Measurements from ENCODE around the gene BLOC1S1. TPM values are rescaled to one million over a fixed set of nuclear protein-coding genes. Genes with fewer than 3 reads are reported as not detected.

Gene BLOC1S1
- total RNA-seq, 1 experiment from 2014 or later: 83.4 TPM

DNA sequence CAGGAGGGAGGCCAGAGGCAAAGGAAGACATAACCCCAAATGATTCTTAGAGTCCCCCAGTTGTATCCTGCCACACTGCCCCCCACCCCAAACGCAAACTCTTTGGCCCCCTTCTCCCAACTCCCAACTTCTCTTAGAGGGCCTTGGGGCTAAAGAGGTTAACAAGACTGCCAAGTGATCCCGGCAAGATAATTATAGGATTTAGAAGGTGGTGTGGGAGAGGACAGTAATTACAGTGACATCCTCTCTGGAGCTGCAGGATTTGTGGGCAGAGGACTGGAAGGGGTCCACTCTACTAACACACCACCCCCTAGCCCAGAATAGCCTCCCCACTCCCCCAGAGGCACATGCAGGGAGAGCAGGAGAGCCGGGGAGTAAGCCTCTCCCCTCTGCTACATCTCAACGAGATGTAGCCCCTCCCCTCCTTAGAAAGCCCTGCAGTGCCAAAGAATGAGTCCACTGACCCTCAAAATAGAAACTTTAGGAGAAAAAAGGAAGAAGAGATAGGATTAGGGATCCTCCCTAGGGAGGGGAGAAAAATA, 21.8 kb downstream of the BLOC1S1 start:
- Histone ChIP-seq H4K20me1 (ENCODE audit: insufficient read depth, low read depth, low read length) (no peaks in the 10 kb centered on the region), H3K27ac (ENCODE audit: low read length) (peak overlapping the region; percentile 86), H3K9ac (ENCODE audit: low read length) (peak overlapping the region; percentile 78), H3K4me2 (ENCODE audit: low read depth, low read length, poor library complexity, severe bottlenecking) (peak overlapping the region; percentile 99), H2AFZ (ENCODE audit: low read length) (peak overlapping the region; percentile 97), H3K4me1 (ENCODE audit: low read length) (peaks cover 27% of the 10 kb centered on the region), H3K27me3 (ENCODE audit: low read length) (no peaks in the 10 kb centered on the region), H3K4me3 (ENCODE audit: low read length) (peak overlapping the region; percentile 85), H3K9me3 (ENCODE audit: low read length) (no peaks in the 10 kb centered on the region), H3K79me2 (ENCODE audit: low read length) (no peaks in the 10 kb centered on the region), H3K36me3 (ENCODE audit: insufficient read depth, low read length) (no peaks in the 10 kb centered on the region), H3K9me2 (replicated peaks; ENCODE audit: insufficient read depth, low read length) (no peaks in the 10 kb centered on the region)
- DNase-seq: no peak

DNA sequence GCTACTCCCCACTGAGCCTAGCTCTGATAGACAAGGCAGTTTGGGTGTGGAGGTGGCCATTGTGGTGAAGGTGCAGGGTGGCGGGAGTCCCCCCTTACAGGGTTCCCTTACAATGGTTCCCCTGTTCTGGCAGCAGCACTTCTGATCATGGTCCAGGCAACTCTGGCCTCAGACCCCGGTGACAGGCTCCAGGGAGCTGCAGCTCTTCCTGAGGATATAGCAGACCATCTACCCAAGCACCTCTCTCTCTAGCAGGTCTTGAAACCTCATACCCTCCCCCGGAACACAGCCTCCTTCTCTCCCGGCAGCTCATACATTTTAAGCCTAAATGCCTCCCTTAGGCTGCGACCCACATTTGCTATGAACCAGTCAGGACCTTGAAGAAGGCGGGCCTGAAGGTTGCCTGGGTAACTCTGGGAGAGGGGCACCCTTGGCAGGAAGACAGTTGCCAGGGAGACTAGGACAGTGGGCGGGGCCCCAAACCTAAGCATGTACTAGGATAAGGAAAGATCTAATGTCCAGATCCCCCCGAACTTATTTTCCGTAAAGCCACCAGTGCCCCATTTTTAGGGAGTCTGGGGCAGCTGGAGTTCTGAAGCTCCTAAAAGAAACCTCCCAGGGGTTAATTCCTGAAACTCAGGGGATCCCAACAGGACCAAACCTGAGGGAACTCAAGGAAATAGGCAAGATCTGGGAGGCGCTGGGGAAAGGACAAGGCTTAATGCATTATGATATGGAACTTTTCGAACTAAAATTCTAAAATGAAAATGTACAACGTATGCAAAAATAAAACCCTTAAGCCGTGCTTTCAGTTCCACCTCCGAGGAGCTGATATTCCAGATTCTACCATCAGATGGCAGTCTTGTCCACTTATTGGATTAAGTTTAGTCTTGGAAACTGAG, 22.5 kb downstream of the BLOC1S1 start:
- Histone ChIP-seq H3K27me3 (ENCODE audit: low read length) (no peaks in the 10 kb centered on the region), H3K4me3 (ENCODE audit: low read length) (peak overlapping the region; percentile 85), H3K4me2 (ENCODE audit: low read depth, low read length, poor library complexity, severe bottlenecking) (peak overlapping the region; percentile 99), H4K20me1 (ENCODE audit: insufficient read depth, low read depth, low read length) (no peaks in the 10 kb centered on the region), H3K79me2 (ENCODE audit: low read length) (no peaks in the 10 kb centered on the region), H3K9ac (ENCODE audit: low read length) (peak overlapping the region; percentile 78), H3K9me3 (ENCODE audit: low read length) (no peaks in the 10 kb centered on the region), H3K27ac (ENCODE audit: low read length) (peak overlapping the region; percentile 86), H3K4me1 (ENCODE audit: low read length) (peaks cover 23% of the 10 kb centered on the region), H3K36me3 (ENCODE audit: insufficient read depth, low read length) (no peaks in the 10 kb centered on the region), H3K9me2 (replicated peaks; ENCODE audit: insufficient read depth, low read length) (no peaks in the 10 kb centered on the region), H2AFZ (ENCODE audit: low read length) (peak overlapping the region; percentile 97)
- DNase-seq: peak; percentile 98

DNA sequence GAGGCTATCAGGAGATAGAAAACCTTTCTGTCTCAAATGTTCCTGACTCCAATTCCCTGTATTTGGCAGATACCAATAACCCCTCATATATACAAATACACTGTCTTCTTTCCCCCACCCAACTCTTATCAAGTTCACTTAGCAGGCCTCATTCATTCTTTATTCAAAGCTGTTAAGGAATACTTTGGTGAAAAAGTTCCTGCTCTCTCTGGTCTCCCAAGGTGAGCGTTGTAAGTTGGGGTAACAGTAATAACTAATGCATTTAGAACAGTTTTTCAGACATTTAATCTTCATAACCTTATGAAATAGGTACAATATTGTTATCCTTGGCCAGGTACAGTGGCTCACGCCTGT, 23.2 kb downstream of the BLOC1S1 start:
- peak overlapping the region; percentile 99 for H3K4me2 ChIP-seq (ENCODE audit: low read depth, low read length, poor library complexity, severe bottlenecking)
- DNase-seq: no peak
- H3K27me3 ChIP-seq (ENCODE audit: low read length): no peaks in the 10 kb centered on the region
- peaks cover 1% of the 10 kb centered on the region for H4K20me1 ChIP-seq (ENCODE audit: insufficient read depth, low read depth, low read length)
- H3K9me2 ChIP-seq (replicated peaks; ENCODE audit: insufficient read depth, low read length): no peaks in the 10 kb centered on the region
- H3K9ac ChIP-seq (ENCODE audit: low read length): no peak overlapping the region
- H3K36me3 ChIP-seq (ENCODE audit: insufficient read depth, low read length): no peaks in the 10 kb centered on the region
- no peak overlapping the region for H3K27ac ChIP-seq (ENCODE audit: low read length)
- peak overlapping the region; percentile 85 for H3K4me3 ChIP-seq (ENCODE audit: low read length)
- no peaks in the 10 kb centered on the region for H3K9me3 ChIP-seq (ENCODE audit: low read length)
- peaks cover 1% of the 10 kb centered on the region for H3K79me2 ChIP-seq (ENCODE audit: low read length)
- peaks cover 28% of the 10 kb centered on the region for H3K4me1 ChIP-seq (ENCODE audit: low read length)
- no peak overlapping the region for H2AFZ ChIP-seq (ENCODE audit: low read length)

DNA sequence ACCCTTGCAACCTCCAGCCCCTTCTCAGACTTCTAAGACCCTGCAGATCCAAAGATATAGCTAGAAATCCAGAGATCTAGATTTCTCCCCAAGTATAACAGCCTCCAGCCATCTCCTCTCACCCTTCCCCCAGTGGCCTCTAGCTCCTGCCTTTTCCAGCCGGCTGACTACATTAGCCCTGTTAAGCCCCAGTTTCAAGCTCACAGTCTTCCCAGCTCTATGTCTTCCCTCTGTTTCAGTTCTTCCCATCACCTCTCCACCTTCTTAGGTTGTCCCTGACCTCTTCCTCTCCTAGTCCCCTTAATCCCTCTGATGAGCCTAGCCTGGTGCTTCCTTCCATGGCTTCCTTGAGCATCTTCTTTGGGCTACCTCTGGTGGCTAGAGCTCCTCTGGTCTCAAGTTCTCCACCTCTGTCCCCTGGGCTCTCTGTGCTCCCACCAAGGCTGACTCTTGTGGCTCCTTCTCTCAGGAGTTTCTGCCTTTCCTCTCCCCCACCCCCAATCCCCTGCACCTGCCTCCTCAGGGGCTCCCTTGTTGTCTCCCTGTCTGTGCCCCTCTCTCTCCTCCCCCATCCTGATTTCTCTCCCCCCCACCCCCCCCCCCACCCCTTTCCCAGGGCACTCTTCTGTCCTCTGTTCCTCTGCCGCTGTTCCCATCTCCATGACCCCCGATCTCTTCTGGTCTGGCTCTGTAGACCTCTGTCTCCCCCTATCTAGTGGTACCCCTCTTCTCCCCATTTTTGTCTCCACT, 26.3 kb downstream of the BLOC1S1 start:
- no peak overlapping the region for H3K27ac ChIP-seq (ENCODE audit: low read length)

DNA sequence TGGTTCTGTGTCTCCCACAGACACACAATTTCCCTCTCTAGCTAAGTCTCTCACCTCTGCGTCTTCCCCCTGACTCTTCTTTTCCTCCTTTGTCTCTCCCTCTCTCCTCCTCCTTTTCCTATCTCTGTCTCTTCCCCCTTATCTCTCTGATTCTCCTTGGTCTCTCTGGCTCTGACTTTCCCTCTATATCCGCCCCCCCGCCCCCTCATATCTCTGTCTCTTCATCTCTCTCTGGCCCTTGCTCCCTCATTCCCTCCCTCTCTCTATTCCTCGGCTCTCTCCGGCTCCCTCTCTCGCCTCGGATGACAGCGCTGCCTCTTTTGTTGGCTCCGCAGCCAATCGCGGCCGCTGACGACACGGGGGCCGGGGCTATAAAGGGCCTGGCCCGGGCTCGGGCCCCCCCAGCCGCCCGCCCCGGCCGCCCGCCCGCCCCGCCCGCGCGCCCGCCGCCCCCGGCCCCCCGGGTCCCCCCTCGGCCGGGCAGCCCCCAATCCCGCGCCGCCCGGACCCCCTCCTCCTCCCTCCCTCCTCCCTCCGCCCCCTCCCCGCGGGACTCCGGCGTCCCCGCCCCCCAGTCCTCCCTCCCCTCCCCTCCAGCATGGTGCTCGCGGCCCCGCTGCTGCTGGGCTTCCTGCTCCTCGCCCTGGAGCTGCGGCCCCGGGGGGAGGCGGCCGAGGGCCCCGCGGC, 27.0 kb downstream of the BLOC1S1 start, which contains the start of gene GDF11:
Gene GDF11 (plus strand): TSS at position 404 of the 687 bp plus-strand sequence. CDS start 195 bp downstream, at position 599.
- peak; percentile 88 for DNase-seq
- H3K4me1 ChIP-seq (ENCODE audit: low read length): peaks cover 56% of the 10 kb centered on the region
- no peaks in the 10 kb centered on the region for H3K27me3 ChIP-seq (ENCODE audit: low read length)
- no peaks in the 10 kb centered on the region for H3K36me3 ChIP-seq (ENCODE audit: insufficient read depth, low read length)
- no peak within 1 kb of the TSS for H3K27ac ChIP-seq (ENCODE audit: low read length)
- H3K9ac ChIP-seq (ENCODE audit: low read length): peak within 1 kb of the TSS; percentile 77
- no peaks in the 10 kb centered on the region for H3K9me3 ChIP-seq (ENCODE audit: low read length)
- H3K79me2 ChIP-seq (ENCODE audit: low read length): peaks cover 9% of the 10 kb centered on the region
- peak within 1 kb of the TSS; percentile 98 for H3K4me2 ChIP-seq (ENCODE audit: low read depth, low read length, poor library complexity, severe bottlenecking)
- no peaks in the 10 kb centered on the region for H3K9me2 ChIP-seq (replicated peaks; ENCODE audit: insufficient read depth, low read length)
- peak within 1 kb of the TSS; percentile 54; the same call in 1 of the 2 replicates for H2AFZ ChIP-seq (ENCODE audit: low read length)
- H4K20me1 ChIP-seq (ENCODE audit: insufficient read depth, low read depth, low read length): peaks cover 14% of the 10 kb centered on the region
- peak within 1 kb of the TSS; percentile 86 for H3K4me3 ChIP-seq (ENCODE audit: low read length)

More for the DNA sequence above, 26.3 kb downstream of the BLOC1S1 start:
- Histone ChIP-seq H3K36me3 (ENCODE audit: insufficient read depth, low read length) (no peaks in the 10 kb centered on the region), H3K27me3 (ENCODE audit: low read length) (no peaks in the 10 kb centered on the region), H3K9me2 (replicated peaks; ENCODE audit: insufficient read depth, low read length) (no peaks in the 10 kb centered on the region), H3K4me3 (ENCODE audit: low read length) (peak overlapping the region; percentile 63; the same call in 1 of the 2 replicates), H3K79me2 (ENCODE audit: low read length) (peaks cover 9% of the 10 kb centered on the region), H2AFZ (ENCODE audit: low read length) (peak overlapping the region; percentile 54; the same call in 1 of the 2 replicates), H3K9ac (ENCODE audit: low read length) (peak overlapping the region; percentile 65), H3K9me3 (ENCODE audit: low read length) (no peaks in the 10 kb centered on the region), H4K20me1 (ENCODE audit: insufficient read depth, low read depth, low read length) (peaks cover 14% of the 10 kb centered on the region), H3K4me2 (ENCODE audit: low read depth, low read length, poor library complexity, severe bottlenecking) (peak overlapping the region; percentile 81), H3K4me1 (ENCODE audit: low read length) (peaks cover 56% of the 10 kb centered on the region)
- no peak for DNase-seq

DNA sequence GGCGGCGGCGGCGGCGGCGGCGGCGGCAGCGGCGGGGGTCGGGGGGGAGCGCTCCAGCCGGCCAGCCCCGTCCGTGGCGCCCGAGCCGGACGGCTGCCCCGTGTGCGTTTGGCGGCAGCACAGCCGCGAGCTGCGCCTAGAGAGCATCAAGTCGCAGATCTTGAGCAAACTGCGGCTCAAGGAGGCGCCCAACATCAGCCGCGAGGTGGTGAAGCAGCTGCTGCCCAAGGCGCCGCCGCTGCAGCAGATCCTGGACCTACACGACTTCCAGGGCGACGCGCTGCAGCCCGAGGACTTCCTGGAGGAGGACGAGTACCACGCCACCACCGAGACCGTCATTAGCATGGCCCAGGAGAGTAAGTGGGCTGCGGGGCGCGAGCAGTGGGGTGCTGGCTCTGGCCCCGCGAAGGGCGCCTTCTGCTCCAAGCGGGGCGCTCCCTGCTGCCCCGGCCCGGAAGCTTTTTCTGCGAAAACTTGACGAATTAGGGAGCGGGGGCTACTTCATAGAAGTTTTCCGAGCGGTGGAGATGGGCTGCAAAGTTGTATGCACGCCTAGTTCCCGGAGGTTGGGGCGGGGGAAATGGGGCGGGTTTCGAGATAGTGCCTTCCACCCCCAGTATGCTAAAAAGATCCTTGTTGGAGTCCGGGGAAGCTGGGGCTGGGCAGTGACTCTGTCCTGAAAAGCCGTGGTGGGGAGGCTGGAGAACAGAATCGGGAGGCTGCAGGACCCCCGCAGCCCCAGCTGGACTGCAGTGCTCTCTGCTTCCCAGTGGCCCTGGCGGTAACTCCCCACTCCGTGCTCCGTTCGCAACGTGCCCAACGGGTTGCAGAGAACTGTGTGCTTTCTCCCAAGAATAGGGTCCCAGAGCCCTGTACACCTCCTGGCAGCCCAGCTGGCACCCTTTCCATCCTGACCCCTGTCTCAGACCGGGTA, 27.8 kb downstream of the BLOC1S1 start:
- H3K4me3 ChIP-seq (ENCODE audit: low read length): peak overlapping the region; percentile 86
- H2AFZ ChIP-seq (ENCODE audit: low read length): 0 out of 2 replicates have a peak overlapping the region, but pooled peaks have one; percentile 35
- H3K9ac ChIP-seq (ENCODE audit: low read length): peak overlapping the region; percentile 77
- no peaks in the 10 kb centered on the region for H3K9me2 ChIP-seq (replicated peaks; ENCODE audit: insufficient read depth, low read length)
- no peak overlapping the region for H3K27ac ChIP-seq (ENCODE audit: low read length)
- peak overlapping the region; percentile 98 for H3K4me2 ChIP-seq (ENCODE audit: low read depth, low read length, poor library complexity, severe bottlenecking)
- no peaks in the 10 kb centered on the region for H3K9me3 ChIP-seq (ENCODE audit: low read length)
- H3K79me2 ChIP-seq (ENCODE audit: low read length): peaks cover 9% of the 10 kb centered on the region
- no peaks in the 10 kb centered on the region for H3K36me3 ChIP-seq (ENCODE audit: insufficient read depth, low read length)
- H3K4me1 ChIP-seq (ENCODE audit: low read length): peaks cover 54% of the 10 kb centered on the region
- no peaks in the 10 kb centered on the region for H3K27me3 ChIP-seq (ENCODE audit: low read length)
- DNase-seq: peak; percentile 85
- H4K20me1 ChIP-seq (ENCODE audit: insufficient read depth, low read depth, low read length): peaks cover 14% of the 10 kb centered on the region
